ENCODE data around the gene RNF128.

RNF128 gene

DNA sequence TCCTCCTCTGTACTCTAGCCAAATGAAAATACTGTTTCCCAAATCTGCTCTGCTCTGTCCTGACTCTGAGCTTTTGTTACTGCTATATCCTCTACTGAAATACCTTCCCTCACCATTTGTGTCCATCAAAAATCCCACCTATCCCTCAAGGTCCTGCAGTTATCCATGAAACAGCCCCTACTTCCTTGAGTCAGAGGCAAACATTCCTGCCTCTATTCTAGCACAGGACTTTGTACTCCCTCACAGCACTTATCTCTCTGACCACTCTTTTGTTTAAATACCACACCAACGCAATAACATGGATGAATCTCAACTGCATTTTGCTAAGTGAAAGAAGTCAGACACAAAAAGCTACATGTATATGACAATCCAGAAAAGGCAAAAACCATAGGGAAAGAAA is 10.5 kb upstream of the RNF128 start:
- Histone ChIP-seq H3K27me3 (replicated peaks) (no peaks in the 10 kb centered on the region), H3K36me3 (replicated peaks) (no peaks in the 10 kb centered on the region), H3K27ac (no peak overlapping the region), H3K4me3 (ENCODE audit: low read depth, low read length) (no peak overlapping the region)
- TF ChIP-seq, protein P1, sequence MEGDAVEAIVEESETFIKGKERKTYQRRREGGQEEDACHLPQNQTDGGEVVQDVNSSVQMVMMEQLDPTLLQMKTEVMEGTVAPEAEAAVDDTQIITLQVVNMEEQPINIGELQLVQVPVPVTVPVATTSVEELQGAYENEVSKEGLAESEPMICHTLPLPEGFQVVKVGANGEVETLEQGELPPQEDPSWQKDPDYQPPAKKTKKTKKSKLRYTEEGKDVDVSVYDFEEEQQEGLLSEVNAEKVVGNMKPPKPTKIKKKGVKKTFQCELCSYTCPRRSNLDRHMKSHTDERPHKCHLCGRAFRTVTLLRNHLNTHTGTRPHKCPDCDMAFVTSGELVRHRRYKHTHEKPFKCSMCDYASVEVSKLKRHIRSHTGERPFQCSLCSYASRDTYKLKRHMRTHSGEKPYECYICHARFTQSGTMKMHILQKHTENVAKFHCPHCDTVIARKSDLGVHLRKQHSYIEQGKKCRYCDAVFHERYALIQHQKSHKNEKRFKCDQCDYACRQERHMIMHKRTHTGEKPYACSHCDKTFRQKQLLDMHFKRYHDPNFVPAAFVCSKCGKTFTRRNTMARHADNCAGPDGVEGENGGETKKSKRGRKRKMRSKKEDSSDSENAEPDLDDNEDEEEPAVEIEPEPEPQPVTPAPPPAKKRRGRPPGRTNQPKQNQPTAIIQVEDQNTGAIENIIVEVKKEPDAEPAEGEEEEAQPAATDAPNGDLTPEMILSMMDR (IDR thresholded peaks at IDR 0.05; ENCODE audit: low read depth, low read length, missing control alignments) = no peak
- DNase-seq = no peak
- in situ Hi-C loops (cut with HindIII; ENCODE audit: low pct_ligation_motif_present, low sequenced_read_pairs) = no loop called here

DNA sequence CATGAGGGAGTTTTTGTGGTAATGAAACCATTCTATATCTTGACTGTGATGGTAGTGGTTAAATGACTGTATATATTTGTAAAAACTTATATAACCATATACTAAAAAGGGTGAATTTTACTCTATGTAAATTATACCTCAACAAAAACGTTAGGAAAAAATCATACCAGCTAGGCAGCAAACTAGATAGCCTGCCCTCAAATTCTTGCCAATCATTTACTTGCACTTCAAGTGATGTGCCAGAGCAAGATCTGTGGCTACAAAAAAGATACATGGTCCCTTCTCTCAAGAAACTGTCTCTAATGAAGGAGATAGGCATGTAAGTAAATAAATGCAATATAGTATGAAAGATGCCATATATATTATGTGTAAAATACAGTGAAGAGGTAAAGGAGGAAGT is 10.0 kb upstream of the RNF128 start:
- in situ Hi-C loops (cut with HindIII; ENCODE audit: low pct_ligation_motif_present, low sequenced_read_pairs) = no loop called here
- TF ChIP-seq, protein P1 (IDR thresholded peaks at IDR 0.05; ENCODE audit: low read depth, low read length, missing control alignments) = no peak
- no peaks in the 10 kb centered on the region for H3K36me3 ChIP-seq (replicated peaks)
- H3K4me3 ChIP-seq (ENCODE audit: low read depth, low read length) = no peak overlapping the region
- H3K27ac ChIP-seq = no peak overlapping the region
- no peak for DNase-seq
- no peaks in the 10 kb centered on the region for H3K27me3 ChIP-seq (replicated peaks)

DNA sequence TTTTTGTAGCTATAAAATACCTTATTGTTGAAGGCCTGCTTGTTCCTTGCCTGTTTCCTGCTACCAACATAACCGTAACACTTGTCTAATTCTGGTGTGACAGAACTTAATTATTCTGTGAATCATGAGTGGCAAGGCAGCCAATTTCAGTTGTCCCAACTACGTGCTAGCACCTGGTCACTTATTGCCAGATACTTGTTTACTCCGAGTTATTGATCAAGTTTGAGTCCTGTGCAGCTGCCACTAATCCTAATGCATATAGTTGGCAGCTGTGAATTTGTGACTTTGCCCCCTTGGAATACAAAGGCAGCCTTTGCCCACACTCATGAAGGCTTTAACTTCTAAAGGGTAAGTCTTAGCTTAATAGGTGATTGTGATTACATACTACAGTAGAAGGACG is 7.8 kb upstream of the RNF128 start:
- Histone ChIP-seq H3K27ac (no peak overlapping the region), H3K4me3 (ENCODE audit: low read depth, low read length) (no peak overlapping the region), H3K27me3 (replicated peaks) (no peaks in the 10 kb centered on the region), H3K36me3 (replicated peaks) (no peaks in the 10 kb centered on the region)
- TF ChIP-seq, protein P1 (IDR thresholded peaks at IDR 0.05; ENCODE audit: low read depth, low read length, missing control alignments) = no peak
- DNase-seq = no peak
- in situ Hi-C loops (cut with HindIII; ENCODE audit: low pct_ligation_motif_present, low sequenced_read_pairs) = no loop called here

DNA sequence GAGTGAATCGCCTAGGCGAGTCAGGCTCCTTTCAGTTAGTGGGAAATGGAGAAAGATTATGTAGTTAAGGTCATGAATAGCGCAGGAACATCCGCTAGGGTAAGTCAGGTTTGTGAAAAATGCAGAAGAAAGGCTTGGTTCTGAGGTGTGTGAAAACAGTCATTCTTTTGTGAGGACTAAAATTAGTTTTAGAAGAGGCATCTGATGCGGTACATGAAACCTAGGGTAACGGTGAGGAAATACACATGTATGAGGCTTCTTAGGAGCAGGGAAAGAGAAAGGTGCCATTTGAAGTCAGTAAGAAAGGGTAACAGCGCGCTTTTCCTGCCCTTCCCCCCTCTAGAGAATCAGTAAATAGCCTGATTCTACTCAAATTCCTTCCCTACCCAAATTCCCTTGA is 570 bp upstream of the RNF128 start:
- H3K27me3 ChIP-seq (replicated peaks) = no peaks in the 10 kb centered on the region
- DNase-seq = no peak
- H3K4me3 ChIP-seq (ENCODE audit: low read depth, low read length) = peak overlapping the region; percentile 66

DNA sequence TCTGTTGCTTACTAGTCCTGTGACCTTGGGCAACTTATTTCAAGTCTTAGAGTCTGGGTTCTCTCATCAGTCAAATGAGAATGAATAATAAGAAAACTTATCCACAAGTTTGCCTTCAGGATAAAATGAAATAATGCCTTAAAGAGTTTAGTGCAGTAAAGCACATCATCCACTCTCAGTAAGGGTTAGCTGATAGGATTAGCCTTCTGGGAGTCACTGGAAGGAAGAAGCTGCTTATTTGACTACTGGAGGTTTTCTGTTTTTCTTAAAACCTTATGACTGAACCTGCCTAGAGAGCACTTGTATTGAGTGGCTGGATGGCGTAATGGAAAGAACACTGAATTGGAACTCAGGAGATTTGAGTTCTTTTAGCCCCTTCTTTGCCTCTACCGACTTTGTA is 1.8 kb downstream of the RNF128 start:
- H3K4me3 ChIP-seq (ENCODE audit: low read depth, low read length) = no peak overlapping the region
- no peak for DNase-seq

More for the DNA sequence above, 570 bp upstream of the RNF128 start:
- in situ Hi-C loops (cut with HindIII; ENCODE audit: low pct_ligation_motif_present, low sequenced_read_pairs) = no loop called here
- TF ChIP-seq, protein P1 (IDR thresholded peaks at IDR 0.05; ENCODE audit: low read depth, low read length, missing control alignments) = no peak
- Histone ChIP-seq H3K27ac (no peak overlapping the region), H3K36me3 (replicated peaks) (no peaks in the 10 kb centered on the region)

DNA sequence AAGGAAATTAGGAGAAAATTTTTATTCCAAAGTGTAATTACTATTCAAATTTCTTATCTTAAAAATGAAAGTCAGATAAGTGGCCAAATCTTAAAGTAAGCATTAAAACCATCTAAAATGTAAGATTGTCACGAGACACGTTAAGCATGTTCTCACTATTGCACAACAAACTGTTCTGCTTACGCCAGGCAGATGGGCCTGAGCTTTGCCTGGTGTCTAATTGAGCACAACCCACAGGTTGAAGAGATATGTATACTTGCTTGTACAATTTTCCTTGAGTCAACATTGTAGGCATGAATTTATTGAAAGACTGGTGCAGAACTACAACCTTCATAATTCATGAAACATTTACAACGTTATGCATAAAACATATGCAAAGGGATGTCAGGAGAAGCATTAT is 3.9 kb downstream of the RNF128 start:
- TF ChIP-seq, protein P1 (IDR thresholded peaks at IDR 0.05; ENCODE audit: low read depth, low read length, missing control alignments) = no peak

More for the DNA sequence above, 1.8 kb downstream of the RNF128 start:
- no peaks in the 10 kb centered on the region for H3K27me3 ChIP-seq (replicated peaks)
- no peak overlapping the region for H3K27ac ChIP-seq
- TF ChIP-seq, protein P1 (IDR thresholded peaks at IDR 0.05; ENCODE audit: low read depth, low read length, missing control alignments) = no peak
- in situ Hi-C loops (cut with HindIII; ENCODE audit: low pct_ligation_motif_present, low sequenced_read_pairs) = no loop called here
- no peaks in the 10 kb centered on the region for H3K36me3 ChIP-seq (replicated peaks)

More for the DNA sequence above, 3.9 kb downstream of the RNF128 start:
- H3K27ac ChIP-seq = no peak overlapping the region
- no peaks in the 10 kb centered on the region for H3K27me3 ChIP-seq (replicated peaks)
- DNase-seq = no peak
- in situ Hi-C loops (cut with HindIII; ENCODE audit: low pct_ligation_motif_present, low sequenced_read_pairs) = no loop called here
- no peaks in the 10 kb centered on the region for H3K36me3 ChIP-seq (replicated peaks)
- H3K4me3 ChIP-seq (ENCODE audit: low read depth, low read length) = no peak overlapping the region

Data from brain microvascular endothelial cell (primary cell).